NCI-H2107 treated with DMSO at 0.1 percent for 48 hours (cell line): Measurements from ENCODE around the gene OSBPL5.

Experiments
- DNase-seq: peaks from one replicate; lab custom pipeline; 2025; ENCODE audit not compliant: unreplicated experiment; lab: John Stamatoyannopoulos, UW

Gene OSBPL5

GRCh38 chr11:3104961-3105790, 59.9 kb downstream of the OSBPL5 start:
- no peak for DNase-seq

GRCh38 chr11:3104051-3104714, 60.9 kb downstream of the OSBPL5 start:
- no peak for DNase-seq

GRCh38 chr11:3103076-3103475, 62.0 kb downstream of the OSBPL5 start:
- no peak for DNase-seq

- no peak for DNase-seq
Measured at GRCh38 chr11:3102641-3102921, 62.5 kb downstream of the OSBPL5 start.

GRCh38 chr11:3101921-3102640, 63.0 kb downstream of the OSBPL5 start:
- no peak for DNase-seq

- DNase-seq, result no peak
Measured at GRCh38 chr11:3099178-3099577, 65.9 kb downstream of the OSBPL5 start.

- DNase-seq, result no peak
Measured at GRCh38 chr11:3096909-3097530, 68.1 kb downstream of the OSBPL5 start.

GRCh38 chr11:3095712-3096361, 69.3 kb downstream of the OSBPL5 start:
- DNase-seq, result no peak

GRCh38 chr11:3094223-3094824, 70.8 kb downstream of the OSBPL5 start:
- no peak for DNase-seq

GRCh38 chr11:3093281-3094191, 71.6 kb downstream of the OSBPL5 start:
- DNase-seq, result no peak

- no peak for DNase-seq
Measured at GRCh38 chr11:3092603-3093141, 72.4 kb downstream of the OSBPL5 start.

- DNase-seq, result peak; percentile 32
Measured at GRCh38 chr11:3091846-3092602, 73.1 kb downstream of the OSBPL5 start.

- DNase-seq, result no peak
Measured at GRCh38 chr11:3091081-3091845, 73.8 kb downstream of the OSBPL5 start.

GRCh38 chr11:3090096-3090901, 74.8 kb downstream of the OSBPL5 start:
- no peak for DNase-seq

GRCh38 chr11:3089236-3090061, 75.7 kb downstream of the OSBPL5 start:
- DNase-seq, result no peak

GRCh38 chr11:3088806-3089205, 76.3 kb downstream of the OSBPL5 start:
- no peak for DNase-seq
